NCI-H526 (cell line): ENCODE results near the gene TXLNA.

ENCODE experiments used
- DNase-seq, 2 experiments: peaks; one replicate each; lab custom pipeline; 2025; lab: John Stamatoyannopoulos, UW

Gene TXLNA

GRCh38 chr1:32247452-32247851 is 68.0 kb downstream of the TXLNA start:
- DNase-seq = no peak
